Endometrial microvascular endothelial cells (primary cell): ENCODE results near the gene KLRC4. TPM values are rescaled to one million over a fixed set of nuclear protein-coding genes. Genes with fewer than 3 reads are reported as not detected.
"Not testable (repeated sequence)": the region's sequence is repeated elsewhere in the genome, so short reads cannot be mapped to it uniquely, and the experiment has no call there.

Experiments
- in situ Hi-C: cut with HindIII; loops from 2 replicates; pipeline ENCODE4 v1.10.0; 2017; ENCODE audit warnings: low sequenced_read_pairs, low pct_unique_long_range_greater_than_20kb; ENCODE audit errors: inconsistent ontology term
- total RNA-seq: library from RNA; depleted of rRNA; stranded (reverse); fragments of >200 nt; gene quantifications from one replicate; pipeline ENCODE4 v1.2.3, GENCODE V29; 2015; ENCODE audit errors: inconsistent ontology term

The KLRC4 gene
- total RNA-seq, 1 donor from 2014 or later: not detected

DNA sequence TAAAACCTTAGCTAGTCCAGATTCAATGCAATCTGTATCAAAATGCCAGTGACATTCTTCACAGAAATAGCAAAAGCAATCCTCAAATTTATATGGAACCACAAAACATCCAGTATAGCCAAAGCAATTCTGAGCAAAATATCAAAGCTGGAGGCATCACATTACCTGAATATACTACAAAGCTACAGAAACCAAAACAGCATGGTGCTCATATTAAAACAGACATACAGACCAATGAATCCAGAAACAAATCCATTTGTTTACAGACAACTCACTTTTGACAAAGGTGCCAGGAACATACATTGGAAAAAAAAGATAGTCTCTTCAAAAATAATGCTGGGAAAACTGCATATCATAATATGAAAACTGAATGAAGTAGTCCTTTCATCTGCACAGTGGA lies 4.8 kb downstream of the KLRC4 start:
- in situ Hi-C loops: no loop called here

DNA sequence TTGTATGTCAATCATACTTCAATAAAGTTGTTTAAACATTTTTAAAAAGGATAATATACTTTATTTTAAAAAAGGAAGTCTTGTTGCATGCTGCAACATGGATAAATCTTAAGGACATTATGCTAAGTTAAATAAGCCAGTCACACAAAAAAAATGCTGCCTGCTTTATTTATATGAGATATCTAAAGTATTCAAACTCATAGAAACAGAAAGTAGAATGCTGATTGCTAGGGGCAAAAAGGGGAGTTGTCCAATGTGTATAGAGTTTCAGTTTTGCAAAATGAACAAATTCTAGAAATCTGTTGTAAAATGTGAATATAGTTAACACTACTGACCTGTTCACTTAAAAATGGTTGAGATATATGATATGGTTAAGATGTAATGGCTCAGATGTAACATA lies 8.7 kb downstream of the KLRC4 start:
- in situ Hi-C loops: no loop called here

DNA sequence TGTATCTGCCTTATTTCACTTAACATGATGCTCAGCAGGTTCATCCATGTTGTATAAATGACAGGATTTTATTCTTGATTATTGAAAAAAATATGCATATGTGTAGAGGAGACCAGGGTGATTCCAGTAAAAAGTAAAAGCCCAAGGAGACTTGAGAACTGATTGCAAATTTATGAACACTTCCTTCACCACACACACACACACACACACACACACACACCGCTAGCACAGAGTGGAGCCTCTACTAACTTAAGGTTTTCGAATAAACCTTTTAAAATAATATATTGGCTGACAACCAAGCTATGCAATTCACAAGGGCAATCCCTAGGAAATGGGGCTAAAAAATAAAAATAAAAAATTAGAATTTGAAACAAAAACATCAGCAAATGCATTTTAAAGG lies 11.4 kb downstream of the KLRC4 start:
- in situ Hi-C loops: no loop called here

DNA sequence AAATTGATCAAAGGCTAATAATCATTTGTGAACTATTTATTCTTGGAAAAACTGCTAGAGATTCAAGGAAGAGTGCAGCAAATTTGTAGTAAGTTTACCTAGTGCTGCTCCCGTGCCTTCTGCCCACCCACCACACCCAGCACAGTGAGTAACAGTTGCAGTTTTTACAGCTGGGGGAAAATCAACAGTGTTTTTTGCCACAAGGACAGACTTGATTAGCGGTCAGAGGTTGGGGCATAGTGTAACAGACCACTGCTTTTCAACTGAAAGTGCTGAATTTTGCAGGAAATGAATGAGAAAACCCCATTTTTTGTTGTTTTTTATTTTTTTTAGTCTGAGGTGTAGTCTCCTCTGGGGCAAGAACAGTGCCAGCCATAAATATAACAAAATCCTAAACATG lies 12.3 kb downstream of the KLRC4 start:
- in situ Hi-C loops: no loop called here

DNA sequence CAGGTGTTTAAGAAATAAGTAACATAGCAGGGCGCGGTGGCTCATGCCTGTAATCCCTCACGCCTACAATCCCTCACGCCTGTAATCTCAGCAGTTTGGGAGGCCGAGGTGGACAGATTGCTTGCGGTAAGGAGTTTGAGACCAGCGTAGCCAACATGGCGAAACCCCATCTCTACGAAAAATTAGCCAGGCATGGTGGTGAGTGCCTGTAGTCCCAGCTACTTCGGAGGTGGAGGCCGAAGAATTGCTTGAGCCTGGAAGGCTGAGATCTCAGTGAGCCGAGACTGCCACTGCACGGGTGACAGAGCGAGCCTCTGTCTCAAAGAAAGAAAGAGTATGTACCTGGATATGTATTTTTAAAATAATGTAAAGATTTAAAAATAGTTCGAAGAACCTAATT lies 13.4 kb downstream of the KLRC4 start:
- in situ Hi-C loops: not testable (repeated sequence)

DNA sequence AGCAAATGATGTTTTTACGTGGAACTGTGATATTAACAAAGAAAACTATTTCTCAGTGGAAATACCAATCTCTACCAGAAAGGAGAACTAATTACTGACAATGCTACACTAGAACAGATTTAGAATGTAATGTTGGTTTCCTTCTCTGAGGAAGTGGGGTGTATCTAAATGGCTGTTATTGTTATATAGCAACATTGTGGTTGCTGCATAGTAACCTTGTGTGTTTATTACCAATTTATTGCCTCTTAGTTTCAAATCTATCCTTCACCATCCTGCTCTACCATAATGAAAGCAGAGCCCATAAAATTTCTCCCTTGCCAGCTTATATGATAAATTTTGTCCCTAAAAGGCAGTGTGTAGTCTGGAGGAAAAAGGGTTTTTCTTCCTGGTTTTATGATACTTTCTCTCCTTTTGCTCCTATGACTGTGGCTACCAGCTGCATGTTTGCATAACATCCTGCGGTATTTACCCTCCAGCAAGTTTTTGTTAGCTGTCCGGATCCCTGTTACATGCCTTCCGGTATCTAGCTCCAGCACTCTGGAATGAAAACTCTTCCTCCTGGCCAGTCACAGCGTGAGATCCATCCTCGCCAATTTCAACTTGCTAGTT lies 14.1 kb downstream of the KLRC4 start:
- in situ Hi-C loops: no loop called here

DNA sequence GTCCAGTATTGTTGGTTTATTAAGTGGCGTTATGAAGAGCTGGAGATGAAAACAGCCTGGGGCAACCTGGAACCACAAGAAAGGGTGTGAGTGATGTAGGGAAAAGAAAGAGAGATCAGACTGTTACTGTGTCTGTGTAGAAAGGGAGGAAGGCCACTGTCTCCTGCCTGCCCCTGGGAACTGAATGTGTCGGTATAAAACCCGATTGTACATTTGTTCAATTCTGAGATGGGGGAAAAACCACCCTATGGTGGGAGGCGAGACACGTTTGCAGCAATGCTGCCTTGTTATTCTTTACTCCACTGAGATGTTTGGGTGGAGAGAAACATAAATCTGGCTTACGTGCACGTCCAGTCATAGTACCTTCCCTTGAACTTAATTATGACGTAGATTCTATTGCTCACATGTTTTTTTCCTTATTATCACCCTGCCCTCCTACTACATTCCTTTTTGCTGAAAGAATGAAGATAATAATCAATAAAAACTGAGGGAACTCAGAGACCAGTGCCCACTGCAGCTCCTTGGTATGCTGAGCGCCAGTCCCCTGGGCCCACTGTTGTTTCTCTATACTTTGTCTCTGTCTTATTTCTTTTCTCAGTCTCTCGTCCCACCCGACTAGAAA lies 14.9 kb downstream of the KLRC4 start:
- in situ Hi-C loops: not testable (repeated sequence)

DNA sequence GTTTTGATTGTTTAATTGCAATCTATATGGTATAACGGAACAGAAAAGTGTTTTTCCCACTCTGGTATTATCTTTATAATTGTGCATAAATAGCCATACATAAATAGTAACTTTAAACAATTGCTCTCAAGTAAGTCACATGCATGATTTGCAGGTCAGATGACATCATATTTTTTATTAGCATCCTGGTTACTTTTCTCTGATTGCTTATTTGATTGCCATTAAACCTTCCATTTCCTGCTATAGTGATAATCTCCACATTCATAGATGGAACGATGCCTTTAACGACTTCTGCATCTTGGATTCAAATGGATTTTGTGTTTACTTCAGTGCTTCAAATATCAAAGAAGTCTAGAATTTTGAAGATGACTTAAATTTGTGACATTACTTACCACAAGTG lies 16.3 kb downstream of the KLRC4 start:
- in situ Hi-C loops: no loop called here

DNA sequence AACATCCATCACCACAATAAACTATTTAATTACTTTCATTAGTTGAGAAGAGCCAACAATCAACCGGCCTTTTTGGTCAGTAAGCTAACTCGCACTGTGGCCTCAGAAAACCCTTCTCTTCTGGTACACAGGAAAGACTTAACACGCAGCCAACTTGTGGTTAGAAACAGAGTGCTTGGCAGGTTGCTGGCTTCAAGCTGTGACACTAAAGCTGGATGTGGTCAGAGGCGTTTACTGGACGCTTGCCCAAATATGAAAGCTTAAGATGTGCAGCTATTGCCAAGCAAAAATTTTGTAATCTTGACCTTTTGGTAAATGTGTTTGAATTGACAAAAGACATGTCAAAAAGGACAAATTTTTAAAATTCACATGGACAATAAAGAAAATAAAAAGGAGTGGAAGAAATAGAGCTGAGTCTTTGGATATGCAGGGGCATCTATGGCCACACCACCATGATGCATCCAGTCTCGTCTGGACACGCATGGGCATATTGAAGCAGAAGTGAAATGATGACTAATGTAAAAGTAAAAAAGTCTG lies 17.1 kb downstream of the KLRC4 start:
- in situ Hi-C loops: no loop called here

DNA sequence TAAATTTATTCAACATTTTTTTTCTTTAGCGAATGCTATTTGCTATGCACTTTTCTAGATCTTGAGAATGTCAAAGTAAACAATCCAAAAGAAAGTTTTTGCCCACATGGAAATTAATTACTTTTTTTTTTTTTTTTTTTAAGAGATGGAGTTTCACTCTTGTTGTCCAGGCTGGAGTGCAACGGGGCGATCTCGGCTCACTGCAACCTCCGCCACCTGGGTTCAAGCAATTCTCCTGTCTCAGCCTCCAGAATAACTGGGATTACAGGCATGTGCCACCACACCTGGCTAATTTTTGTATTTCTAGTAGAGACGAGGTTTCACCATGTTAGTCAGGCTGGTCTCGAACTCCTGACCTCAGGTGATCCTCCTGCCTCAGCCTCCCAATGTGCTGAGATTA lies 18.6 kb downstream of the KLRC4 start:
- in situ Hi-C loops: not testable (repeated sequence)

DNA sequence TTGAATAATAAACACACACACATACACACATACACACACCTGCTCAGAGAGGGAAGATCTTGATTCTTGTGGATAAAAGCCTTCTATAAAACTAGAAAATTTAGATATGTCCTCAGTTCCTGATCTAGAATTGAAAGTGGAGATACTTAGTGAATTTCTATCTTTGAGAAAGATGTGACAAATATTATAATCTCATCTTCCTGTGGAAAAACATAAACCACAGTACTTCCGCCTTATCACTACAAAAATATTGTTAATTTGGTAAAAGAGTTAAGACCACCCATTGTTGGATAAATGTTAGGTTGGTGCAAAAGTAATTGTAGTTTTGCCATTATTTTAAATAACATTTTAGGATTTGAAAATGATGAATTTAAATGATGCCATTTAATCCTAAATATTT lies 19.7 kb downstream of the KLRC4 start, which contains the start of gene KLRK1:
KLRK1 (minus strand) TSS at position 138 of the 400 bp plus-strand sequence. CDS start 1,231 bp downstream, outside the sequence.
- in situ Hi-C loops: no loop called here

DNA sequence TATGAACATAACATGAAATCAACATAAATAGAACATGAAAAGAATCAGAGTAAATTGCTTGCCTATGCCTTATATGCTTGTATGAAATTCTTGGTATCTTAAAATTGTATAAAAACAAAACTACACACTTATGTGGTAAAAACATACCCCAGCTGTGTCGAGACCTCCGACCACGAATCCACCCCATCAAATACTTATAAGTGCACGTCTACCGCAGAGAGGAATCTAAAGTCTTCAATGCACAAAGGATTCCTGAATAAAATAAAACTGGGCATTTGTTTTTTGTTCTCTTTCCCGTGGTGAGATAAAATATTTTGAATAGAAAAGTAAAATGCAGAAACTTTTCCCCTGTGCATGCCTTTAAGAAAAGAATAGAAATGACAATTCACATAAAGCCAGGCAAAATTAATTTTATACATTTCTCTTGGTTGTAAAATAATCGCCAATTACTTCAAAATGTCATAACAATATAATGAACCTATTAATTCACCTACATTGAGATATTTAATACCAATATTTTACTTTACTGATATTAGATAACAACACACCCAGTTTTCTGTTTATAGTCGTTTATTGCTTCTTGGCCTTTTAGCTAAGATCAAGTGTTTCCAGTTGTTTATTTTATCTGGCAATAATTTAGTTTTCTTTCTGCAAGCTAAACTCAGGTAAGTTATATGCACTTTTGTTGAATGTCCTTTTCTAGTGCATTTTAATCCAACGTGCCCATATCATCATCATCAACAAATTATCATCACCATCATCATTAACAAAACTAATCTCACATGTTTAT lies 20.7 kb downstream of the KLRC4 start:
- in situ Hi-C loops: no loop called here

DNA sequence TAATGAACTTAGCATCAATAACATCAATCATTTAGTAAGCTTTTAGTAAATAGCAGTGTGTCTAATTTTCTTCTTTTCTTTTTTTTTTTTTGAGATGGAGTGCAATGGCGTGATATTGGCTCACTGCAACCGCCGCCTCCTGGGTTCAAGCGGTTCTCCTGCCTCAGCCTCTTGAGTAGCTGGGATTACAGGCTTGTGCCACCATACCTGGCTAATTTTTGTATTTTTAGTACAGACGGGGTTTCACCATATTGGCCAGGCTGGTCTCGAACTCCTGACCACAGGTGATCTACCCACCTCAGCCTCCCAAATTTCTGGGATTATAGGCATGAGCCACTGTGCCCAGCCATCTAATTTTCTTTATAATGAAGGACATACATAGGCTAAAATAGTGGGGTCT lies 22.1 kb downstream of the KLRC4 start:
- in situ Hi-C loops: not testable (repeated sequence)

DNA sequence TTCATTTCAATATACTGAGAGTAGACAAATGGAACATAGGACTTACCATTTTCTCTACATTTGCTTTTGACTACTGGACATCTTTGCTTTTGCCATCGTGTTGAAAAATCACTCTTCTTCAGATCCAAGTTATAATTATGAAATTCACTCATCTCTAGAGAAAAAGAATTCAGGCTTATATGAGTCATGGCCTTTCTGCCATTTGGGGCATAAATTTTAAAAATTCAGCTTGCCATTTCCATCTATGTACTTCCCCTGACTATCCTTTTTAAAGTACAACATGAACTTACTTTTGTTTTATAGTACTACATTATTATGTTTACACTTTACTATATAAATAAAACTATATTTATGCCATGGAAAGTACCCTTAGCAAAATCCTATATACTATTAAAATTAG lies 22.7 kb downstream of the KLRC4 start:
- in situ Hi-C loops: no loop called here

DNA sequence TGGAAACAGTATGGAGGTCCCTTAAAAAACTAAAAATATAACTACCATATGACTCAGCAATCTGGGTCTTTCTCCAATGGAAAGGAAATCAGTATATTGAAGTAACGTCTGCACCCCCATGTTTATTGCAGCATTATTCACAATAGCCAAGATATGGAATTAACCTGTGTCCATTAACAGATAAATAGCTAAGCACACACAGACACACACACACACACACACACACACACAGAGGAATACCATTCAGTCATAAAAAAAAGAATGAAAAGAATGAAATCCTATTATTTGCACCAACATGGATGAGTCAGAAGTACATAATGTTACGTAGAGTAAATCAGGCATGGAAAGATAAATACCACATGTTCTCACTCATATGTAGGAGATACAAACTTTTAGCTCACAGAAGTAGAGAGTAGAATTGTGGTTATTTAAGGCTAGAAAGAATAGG lies 24.4 kb downstream of the KLRC4 start:
- in situ Hi-C loops: no loop called here

DNA sequence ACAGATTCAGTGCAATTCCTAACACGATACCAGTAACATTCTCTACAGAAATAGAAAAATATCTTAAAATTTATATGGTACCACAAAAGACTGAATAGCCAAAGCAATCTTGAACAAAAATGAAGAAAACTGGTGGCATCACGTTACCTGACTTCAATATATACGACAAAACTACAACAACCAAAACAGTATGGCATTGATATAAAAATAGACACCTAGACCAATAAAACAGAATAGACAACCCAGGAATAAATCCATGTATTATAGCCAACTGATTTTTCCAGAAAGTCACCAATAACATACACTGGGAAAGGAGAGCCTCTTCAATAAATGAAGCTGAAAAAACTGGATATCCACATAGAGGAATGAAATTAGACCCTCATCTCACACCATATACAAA lies 25.4 kb downstream of the KLRC4 start:
- in situ Hi-C loops: no loop called here

DNA sequence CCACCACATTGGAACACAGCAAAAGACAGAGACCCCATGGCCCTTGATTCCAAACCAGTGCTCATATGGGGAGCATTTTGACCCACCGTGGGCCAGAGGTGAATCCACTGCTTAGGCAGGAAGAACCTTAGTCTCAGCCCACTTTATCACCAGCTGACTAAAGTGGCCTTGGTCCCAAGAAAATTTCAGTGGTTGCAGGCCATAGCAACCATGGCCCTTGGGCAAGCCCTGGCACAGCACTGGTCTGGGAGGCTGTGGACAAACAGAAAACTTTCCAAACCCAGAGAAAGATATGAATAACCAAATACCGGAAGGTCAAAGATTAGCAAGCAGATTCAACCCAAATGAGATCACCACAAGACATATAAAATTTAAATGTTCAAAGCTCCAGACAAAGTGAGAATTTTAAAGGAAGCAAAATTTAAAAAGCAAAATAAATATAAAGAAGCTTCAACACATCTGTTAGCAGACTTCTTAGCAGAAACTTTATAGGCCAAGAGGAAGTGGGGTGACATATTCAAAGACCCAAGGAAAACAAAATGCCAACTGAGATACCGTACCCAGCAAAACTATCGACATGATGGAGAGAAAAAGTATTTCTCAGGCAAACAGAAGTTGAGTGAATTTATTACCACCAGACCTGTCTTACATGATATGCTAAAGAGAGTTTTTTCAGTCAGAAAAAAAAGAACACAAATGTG lies 27.5 kb downstream of the KLRC4 start:
- in situ Hi-C loops: no loop called here

DNA sequence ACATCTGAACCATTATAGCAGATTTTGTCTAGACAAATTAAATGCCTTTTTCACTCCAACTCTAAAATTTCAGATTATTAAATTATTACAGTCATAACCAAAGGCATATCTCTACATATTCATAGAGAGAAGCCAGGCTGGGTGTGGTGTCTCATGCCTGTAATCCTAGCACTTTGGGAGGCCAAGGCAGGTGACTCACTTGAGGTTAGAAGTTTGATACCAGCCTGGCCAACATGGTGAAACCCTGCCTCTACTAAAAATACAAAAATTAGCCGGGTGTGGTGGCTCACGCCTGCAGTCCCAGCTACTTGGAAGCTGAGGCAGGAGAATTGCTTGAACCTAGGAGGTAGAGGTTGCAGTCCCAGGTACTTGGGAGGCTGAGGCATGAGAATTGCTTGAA lies 30.8 kb downstream of the KLRC4 start:
- in situ Hi-C loops: not testable (repeated sequence)

DNA sequence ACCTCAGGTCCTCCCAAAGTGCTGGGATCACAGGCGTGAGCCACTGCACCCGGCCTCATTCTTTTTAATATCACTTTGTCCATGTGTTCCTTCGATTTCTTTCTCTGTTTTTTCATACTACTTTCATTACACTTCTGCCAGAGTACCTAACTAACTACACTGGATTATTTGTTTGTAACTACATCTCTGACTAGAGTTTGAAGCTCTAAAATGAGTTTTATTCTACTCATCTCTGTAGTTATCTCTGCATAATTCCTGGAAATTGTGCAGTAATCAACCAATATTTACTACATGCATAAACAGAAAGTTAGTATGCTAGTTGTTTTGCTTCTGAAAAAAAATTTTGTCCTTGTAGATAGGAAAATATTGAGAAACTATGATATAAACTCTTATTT lies 34.9 kb downstream of the KLRC4 start:
- in situ Hi-C loops: no loop called here
